ENCODE data around the gene CDC42EP5. TPM values are rescaled to one million over a fixed set of nuclear protein-coding genes. Genes with fewer than 3 reads are reported as not detected.

Gene CDC42EP5
- total and polyA plus RNA-seq, 10 of the 15 experiments (the other 5 are each of a cell fraction or from before 2014, with no cell fraction given) = 0.42 to 1.8 (median 1.4) TPM; not detected in 6

GRCh38 chr19:54451997-54452396 is 21.1 kb downstream of the CDC42EP5 start:
- no peak for ATAC-seq
- H3K9ac ChIP-seq (ENCODE audit: control insufficient read depth, insufficient read depth, low read length) = no peak overlapping the region
- no peaks in the 10 kb centered on the region for H3K27me3 ChIP-seq (replicated peaks in 1 of 2; ENCODE audit: control insufficient read depth in 2 of 2, insufficient read depth in 2 of 2, low read length in 1 of 2)
- H4K20me1 ChIP-seq (ENCODE audit: control insufficient read depth, insufficient read depth) = peaks cover 7% of the 10 kb centered on the region
- H3K4me3 ChIP-seq = no peak overlapping the region
- no peak overlapping the region for H3K27ac ChIP-seq (ENCODE audit: control insufficient read depth, insufficient read depth)
- no peak for FAIRE-seq
- in situ Hi-C loops (cut with MboI) = no loop called here
- peaks cover 53% of the 10 kb centered on the region for H3K79me2 ChIP-seq (ENCODE audit: control insufficient read depth, insufficient read depth, low read length)
- ChIA-PET CTCF (interaction anchor here (0.8 to 1.5 kb wide), 3 partner anchors 12 to 202 kb away, joined by 3 to 4 read pairs (median 3); partner anchors contain the start of gene LENG9), RAD21 (ENCODE audit: unreplicated experiment) (no interaction called here), SMC1A (ENCODE audit: uncharacterized antibody, unreplicated experiment) (no interaction called here), POLR2A (no interaction called here)
- BruUV-seq (replicated peaks) = no TSS peak
- peak overlapping the region; percentile 28; the same call in 1 of the 2 replicates for H3K4me2 ChIP-seq (ENCODE audit: control insufficient read depth, insufficient read depth)
- H3K36me3 ChIP-seq (ENCODE audit: control insufficient read depth in 2 of 2, insufficient read depth in 2 of 2, low read length in 1 of 2) = peaks cover 15 to 45% of the 10 kb centered on the region in 2 experiments
- no peaks in the 10 kb centered on the region for H3K4me1 ChIP-seq (ENCODE audit: control insufficient read depth, insufficient read depth, low read length)
- no peaks in the 10 kb centered on the region for H3K9me3 ChIP-seq (replicated peaks; ENCODE audit: control insufficient read depth, insufficient read depth, low read length)
- DNase-seq (ENCODE audit: low read depth, low spot score) = no peak
- 87% methylated on average over 4 of the region's 11 CpGs for WGBS (ENCODE audit: insufficient coverage, insufficient replicate concordance, low lambda C conversion rate, missing lambda C conversion rate)
- H2AFZ ChIP-seq (ENCODE audit: control insufficient read depth, low read depth, low read length) = no peak overlapping the region
- intact Hi-C loops (cut with micrococcal nuclease; ENCODE audit: unreplicated experiment) = no loop called here
- TF ChIP-seq SRF (IDR thresholded peaks at IDR 0.05; ENCODE audit: low read depth in 2 of 2, low read length in 2 of 2) = no peak
- no peak for TF ChIP-seq CBX3 (IDR thresholded peaks at IDR 0.05; ENCODE audit: borderline replicate concordance, low read depth)
- TF ChIP-seq, protein P1, sequence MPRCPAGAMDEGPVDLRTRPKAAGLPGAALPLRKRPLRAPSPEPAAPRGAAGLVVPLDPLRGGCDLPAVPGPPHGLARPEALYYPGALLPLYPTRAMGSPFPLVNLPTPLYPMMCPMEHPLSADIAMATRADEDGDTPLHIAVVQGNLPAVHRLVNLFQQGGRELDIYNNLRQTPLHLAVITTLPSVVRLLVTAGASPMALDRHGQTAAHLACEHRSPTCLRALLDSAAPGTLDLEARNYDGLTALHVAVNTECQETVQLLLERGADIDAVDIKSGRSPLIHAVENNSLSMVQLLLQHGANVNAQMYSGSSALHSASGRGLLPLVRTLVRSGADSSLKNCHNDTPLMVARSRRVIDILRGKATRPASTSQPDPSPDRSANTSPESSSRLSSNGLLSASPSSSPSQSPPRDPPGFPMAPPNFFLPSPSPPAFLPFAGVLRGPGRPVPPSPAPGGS (IDR thresholded peaks at IDR 0.05; ENCODE audit: borderline replicate concordance, insufficient read depth, low read depth, low read length, poor library complexity, severe bottlenecking) = no peak
- TF ChIP-seq CHD1 (IDR thresholded peaks at IDR 0.05; ENCODE audit: low read depth, low read length) = no peak
- no peak for TF ChIP-seq GATAD2B (conservative IDR thresholded peaks at IDR 0.05; ENCODE audit: low read depth)
- TF ChIP-seq NFIC (IDR thresholded peaks at IDR 0.05; ENCODE audit: low read depth, low read length) = no peak
- no peak for TF ChIP-seq TCF7 (IDR thresholded peaks at IDR 0.05; ENCODE audit: borderline replicate concordance)
- TF ChIP-seq USF1 (IDR thresholded peaks at IDR 0.05; ENCODE audit: borderline replicate concordance, extremely low read length, insufficient read depth, low read depth, low read length) = no peak
- TF ChIP-seq, protein P2, sequence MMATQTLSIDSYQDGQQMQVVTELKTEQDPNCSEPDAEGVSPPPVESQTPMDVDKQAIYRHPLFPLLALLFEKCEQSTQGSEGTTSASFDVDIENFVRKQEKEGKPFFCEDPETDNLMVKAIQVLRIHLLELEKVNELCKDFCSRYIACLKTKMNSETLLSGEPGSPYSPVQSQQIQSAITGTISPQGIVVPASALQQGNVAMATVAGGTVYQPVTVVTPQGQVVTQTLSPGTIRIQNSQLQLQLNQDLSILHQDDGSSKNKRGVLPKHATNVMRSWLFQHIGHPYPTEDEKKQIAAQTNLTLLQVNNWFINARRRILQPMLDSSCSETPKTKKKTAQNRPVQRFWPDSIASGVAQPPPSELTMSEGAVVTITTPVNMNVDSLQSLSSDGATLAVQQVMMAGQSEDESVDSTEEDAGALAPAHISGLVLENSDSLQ (IDR thresholded peaks at IDR 0.05) = no peak
- TF ChIP-seq, protein P3, sequence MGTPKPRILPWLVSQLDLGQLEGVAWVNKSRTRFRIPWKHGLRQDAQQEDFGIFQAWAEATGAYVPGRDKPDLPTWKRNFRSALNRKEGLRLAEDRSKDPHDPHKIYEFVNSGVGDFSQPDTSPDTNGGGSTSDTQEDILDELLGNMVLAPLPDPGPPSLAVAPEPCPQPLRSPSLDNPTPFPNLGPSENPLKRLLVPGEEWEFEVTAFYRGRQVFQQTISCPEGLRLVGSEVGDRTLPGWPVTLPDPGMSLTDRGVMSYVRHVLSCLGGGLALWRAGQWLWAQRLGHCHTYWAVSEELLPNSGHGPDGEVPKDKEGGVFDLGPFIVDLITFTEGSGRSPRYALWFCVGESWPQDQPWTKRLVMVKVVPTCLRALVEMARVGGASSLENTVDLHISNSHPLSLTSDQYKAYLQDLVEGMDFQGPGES (IDR thresholded peaks at IDR 0.05) = no peak
- no peak for TF ChIP-seq EP300 (IDR thresholded peaks at IDR 0.05; ENCODE audit: borderline replicate concordance in 1 of 2, control insufficient read depth in 1 of 2, low read depth in 2 of 2, low read length in 2 of 2)
- TF ChIP-seq, protein P4, sequence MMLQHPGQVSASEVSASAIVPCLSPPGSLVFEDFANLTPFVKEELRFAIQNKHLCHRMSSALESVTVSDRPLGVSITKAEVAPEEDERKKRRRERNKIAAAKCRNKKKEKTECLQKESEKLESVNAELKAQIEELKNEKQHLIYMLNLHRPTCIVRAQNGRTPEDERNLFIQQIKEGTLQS (IDR thresholded peaks at IDR 0.05; ENCODE audit: borderline replicate concordance, extremely low read depth, low read depth, low read length) = no peak
- no peak for TF ChIP-seq TAF1 (IDR thresholded peaks at IDR 0.05; ENCODE audit: borderline replicate concordance, low read depth, low read length)
- TF ChIP-seq MTA2 (IDR thresholded peaks at IDR 0.05; ENCODE audit: low read depth) = no peak
- TF ChIP-seq MYB (IDR thresholded peaks at IDR 0.05; ENCODE audit: borderline replicate concordance, low read depth, low read length) = no peak

All from GM12878 (cell line).